Panc1 (cell line): ENCODE measurements around the gene TSC22D1.

ENCODE experiments used
- CTCF ChIP-seq: fragments of 450-650 bp; IDR thresholded peaks from 2 replicates; pipeline ENCODE4 v1.5.1; 2017; ENCODE audit warnings: mild to moderate bottlenecking
- POLR2AphosphoS5 ChIP-seq: IDR thresholded peaks from 2 replicates; pipeline ENCODE4 v1.6.1; 2012; ENCODE audit warnings: mild to moderate bottlenecking, low read depth, low read length, moderate library complexity
- REST ChIP-seq, 2 experiments: IDR thresholded peaks; 2 replicates each; pipeline ENCODE4 v1.6.1; 2011 to 2012; ENCODE audit warnings: low read depth in 2 of 2, control low read depth in 1 of 2, low read length in 1 of 2, mild to moderate bottlenecking in 1 of 2, moderate library complexity in 1 of 2; ENCODE audit not compliant: insufficient read depth in 1 of 2
- SIN3A ChIP-seq: IDR thresholded peaks from 2 replicates; pipeline ENCODE4 v1.6.1; 2012; ENCODE audit warnings: low read depth, mild to moderate bottlenecking, low read length, moderate library complexity, borderline replicate concordance; ENCODE audit not compliant: insufficient read depth

GRCh38 chr13:44605721-44606120, 29.6 kb upstream of the TSC22D1 start:
- TF ChIP-seq CTCF (no peak), SIN3A (no peak), POLR2AphosphoS5 (no peak), REST (IDR thresholded peaks at IDR 0.05; ENCODE audit: insufficient read depth in 1 of 2, low read depth in 2 of 2, low read length in 1 of 2) (no peak)
